NCI-H2196 treated with DMSO at 0.1 percent for 48 hours (cell line): ENCODE results near the gene CCDC178.

Experiments
- DNase-seq: peaks from one replicate; lab custom pipeline; 2025; ENCODE audit not compliant: unreplicated experiment; lab: John Stamatoyannopoulos, UW

The CCDC178 gene

DNA sequence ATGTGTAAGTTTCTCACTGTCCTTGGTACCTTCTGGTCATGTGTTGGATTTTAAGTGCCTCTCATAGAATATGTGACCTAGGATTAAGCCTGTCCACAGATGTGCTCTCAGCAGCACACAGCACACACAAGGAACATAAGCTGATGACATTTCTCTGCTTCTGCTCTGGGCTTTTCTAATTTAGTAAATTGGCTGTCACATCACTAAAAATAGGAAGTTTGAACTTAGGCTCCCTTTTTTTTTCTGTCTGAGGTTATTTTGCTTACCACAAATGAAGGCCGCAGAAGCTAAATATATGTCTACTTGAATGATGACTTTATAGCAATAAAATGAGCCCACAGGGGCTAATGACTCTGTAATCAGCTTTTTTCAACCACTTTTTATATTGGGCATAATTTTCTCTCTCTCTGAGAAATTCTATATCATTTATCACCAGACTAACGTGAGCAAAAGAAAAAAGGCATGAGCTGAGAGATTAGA lies 517.5 kb downstream of the CCDC178 start:
- no peak for DNase-seq

DNA sequence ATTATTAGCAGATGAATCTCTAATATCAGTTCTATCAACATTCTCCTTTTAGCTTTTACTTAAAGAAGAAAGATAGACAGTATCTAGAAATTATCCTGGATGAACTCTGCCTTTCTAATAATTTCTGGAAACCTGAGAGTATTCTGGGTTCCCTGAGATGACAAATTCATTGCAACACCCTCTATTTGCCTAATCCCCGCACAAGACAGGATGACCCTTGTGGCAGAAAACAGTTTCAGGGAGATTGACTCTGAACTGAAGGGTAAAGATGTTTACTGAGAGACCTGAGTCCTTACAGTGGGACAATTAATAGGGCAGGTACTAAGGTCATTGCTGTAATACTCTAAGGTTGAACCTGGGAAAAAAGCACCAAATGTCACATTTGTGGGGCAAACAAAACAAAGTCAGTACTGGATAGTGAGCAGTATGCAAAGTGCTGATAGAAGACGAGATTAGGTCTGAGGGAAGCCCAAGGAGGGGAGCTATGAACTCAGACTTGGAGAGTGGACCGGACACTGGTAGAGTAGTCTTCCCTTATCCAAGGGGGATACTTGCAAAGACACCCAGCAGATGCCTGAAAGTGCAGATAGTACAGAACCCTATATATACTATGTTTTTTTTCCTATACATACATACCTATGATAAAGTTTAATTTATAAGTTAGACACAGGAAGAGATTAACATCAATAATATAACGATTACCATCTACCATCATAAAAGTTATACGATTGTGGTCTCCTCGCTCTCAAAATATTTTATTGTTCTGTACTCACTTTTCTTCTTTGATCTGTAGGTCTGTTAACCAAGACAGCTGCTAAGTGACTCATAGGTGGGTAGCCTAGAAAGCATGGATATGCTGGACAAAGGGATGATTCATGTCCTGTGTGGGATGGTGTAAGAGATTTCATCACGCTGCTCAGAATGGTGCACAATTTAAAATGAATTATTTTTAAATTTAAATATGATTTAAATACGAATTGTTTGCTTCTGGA lies 519.4 kb downstream of the CCDC178 start:
- no peak for DNase-seq

GRCh38 chr18:32919799-32920198 lies 520.7 kb downstream of the CCDC178 start:
- DNase-seq = no peak

DNA sequence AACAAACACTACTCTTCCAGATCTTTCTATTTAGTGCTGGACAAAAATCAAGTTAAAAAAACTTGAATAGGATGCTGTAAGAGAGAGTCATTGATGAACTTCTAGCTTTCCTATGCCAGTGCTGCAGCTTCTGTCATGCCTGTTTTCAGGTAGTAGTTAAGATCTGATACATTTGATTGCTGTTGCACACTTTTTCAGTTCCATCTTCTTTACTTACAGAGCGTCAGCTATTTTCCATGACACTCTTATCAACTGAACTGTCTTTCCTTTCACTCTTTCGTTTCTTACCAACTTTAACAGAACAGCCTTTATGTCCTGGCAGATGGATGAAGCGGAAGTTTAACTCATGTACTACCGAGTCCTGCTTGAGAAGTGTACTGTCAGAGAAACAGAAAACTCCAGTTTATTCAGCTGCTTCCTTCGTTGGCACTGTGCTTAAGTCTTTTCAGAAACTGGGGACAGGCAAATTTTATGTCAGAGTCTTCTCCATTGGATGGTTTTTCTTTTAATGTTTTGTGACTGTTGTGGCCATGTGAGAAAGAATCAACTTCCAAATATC lies 521.8 kb downstream of the CCDC178 start:
- DNase-seq = no peak

DNA sequence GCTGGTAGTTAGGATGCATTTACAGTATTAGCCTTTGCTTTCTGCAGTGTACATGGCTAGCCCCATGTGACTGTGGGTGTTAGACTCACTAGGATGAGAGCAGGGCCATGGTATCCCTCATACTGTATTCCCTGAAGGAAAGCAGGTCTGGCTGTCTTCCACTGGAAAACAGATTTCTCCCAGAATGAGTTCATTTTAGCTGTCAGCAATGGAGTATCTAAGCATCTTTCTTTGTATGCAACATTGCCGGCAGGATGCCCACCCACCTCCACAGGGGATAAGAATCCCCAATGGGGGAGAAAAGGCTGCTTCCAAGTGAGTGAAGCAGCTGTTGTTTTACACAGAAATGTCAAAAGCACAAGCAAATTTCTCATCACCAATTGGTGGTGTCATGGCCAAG lies 525.0 kb downstream of the CCDC178 start:
- no peak for DNase-seq

DNA sequence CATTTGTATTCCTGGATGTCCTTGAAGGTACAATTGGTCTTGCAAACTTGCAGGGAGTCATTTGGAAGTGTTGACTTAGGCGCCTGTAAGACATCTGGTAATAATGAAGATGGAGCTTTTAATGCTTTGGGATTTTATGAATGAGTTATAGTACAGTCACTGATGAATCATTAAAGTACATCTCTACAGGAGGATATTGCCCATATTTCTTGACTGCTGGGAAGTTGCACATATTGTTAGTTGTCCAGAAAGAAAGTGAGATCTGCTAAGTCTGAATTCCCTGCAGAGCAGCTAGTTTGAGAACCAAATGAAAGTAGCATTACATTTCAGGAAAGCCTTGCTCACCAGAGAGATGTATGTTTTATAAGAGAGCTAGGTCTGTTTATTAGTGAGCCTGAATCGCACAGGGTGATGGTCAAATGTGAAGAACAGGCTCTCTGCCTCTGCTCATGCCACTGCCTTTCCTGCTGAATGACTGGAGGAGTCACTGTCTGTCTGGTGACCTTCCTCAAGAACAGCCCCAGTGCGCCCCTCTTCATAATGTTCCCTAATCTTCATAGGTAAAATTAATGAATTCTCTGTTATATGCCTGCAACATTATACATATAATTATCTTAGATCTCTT lies 528.7 kb downstream of the CCDC178 start:
- no peak for DNase-seq

DNA sequence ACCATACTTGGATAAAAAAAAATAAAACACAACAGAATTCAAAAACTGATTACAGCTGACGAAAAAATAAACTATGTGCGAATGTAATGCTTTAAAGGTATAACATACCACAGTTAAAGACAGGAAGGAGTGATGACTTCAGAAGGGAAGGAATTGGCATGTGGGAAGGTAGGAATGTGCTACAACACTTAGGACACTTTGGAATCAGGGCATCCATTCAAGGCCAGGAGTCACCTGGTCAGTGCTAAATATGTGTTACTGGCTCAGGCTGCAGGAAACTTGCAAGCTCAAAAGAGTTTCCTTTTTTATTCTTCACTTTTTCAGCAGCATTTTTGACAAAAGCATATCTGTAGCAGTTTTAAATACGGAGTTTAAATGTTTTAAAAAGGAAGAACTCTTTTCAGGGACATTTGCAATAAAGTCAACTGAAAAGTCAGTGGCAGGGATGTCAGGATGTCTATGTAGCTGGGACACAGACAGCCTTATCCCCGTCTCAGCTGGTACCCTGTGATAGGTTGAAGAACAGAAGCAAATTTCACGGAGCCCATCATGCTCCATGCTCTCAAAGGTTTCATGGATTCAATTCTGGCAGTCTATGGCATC lies 529.7 kb downstream of the CCDC178 start:
- DNase-seq = no peak

DNA sequence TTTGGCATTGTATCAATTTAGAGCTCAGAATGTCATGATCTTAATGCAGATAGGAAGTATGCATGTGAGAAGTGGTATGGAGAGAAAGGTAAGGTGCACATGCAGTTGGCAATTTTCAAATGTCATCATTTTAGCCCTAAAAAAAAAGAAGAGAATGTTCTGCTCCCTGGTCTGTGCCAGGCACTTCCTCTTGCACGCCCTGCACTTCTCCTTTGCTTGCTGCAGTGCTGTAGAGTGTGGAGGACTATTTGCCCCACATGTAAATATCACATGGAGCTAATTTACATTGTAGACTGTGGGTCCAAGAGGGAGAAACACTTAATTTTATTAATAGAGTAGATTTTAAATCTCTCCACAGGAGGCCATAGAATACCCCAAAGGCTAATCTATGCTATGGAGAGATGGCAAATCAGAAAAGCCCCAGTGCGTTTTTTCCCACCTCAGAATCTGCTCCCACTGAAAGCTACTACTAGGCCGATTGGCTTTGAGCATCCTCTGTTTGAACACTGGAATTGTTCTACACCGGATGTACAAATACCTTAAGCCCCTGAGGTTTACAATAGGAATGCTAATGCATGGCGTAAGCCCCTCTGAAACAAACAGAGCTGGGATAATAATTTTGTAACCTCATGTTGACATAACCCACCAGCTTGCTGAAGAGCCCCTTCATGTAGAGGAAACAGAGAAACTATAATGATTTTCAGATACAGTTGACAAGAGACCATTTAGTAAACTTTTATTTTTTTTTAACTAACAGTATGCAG lies 530.5 kb downstream of the CCDC178 start:
- no peak for DNase-seq

DNA sequence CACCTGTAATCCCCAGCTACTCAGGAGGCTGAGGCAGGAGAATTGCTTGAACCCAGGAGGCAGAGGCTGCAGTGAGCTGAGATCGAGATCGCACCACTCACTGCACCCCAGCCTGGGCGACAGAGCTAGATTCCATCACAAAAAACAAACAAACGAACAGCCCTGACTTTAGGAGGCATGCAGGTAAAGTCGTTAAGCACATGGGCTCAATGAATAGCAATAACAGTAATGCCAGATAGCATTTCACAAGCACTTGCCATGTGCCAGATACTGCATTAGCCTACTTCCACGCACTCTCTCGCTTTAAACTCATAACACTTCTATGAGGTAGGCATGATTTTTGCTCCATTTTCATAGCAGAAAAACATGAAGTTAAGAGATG lies 532.1 kb downstream of the CCDC178 start:
- DNase-seq = no peak

GRCh38 chr18:32907648-32908423 lies 532.7 kb downstream of the CCDC178 start:
- DNase-seq = no peak

GRCh38 chr18:32907311-32907585 lies 533.3 kb downstream of the CCDC178 start:
- no peak for DNase-seq

DNA sequence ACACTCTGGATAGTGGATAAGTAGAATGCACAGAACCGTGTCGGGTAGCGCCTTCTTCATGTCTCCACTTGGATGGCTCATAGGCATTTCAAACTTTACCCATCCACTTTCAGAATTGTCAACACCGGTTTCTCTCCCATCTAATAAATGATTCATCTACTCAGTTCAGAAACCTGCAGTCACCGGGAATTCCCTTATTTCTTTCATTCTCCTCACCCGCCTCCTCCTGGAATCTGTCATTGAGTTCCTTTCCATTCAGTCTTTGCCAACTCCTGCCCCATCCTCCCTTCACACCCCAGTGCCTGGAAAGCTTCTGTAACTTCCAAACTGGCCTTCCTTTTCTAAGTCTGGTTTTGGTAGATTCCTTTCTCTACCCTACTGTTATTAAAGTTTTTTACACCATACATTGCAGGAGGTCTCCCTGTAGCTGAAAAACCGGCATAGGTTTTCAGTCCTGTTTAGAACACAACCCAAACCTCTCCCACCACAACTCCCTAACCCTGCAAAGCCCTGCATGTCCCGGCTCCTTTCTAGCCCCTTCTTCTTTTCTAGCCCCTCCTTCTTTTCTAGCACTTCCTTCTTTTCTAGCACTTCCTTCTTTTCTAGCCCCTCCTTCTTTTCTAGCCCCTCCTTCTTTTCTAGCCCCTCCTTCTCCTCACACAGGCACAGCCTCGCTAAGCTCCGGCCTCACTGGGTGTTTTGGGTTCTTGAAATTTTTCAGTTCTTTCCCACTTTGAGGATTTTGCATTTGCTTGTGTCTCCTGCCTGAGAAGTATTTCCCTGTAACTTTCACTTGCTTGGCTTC lies 533.8 kb downstream of the CCDC178 start:
- DNase-seq = no peak

GRCh38 chr18:32905651-32906050 lies 534.9 kb downstream of the CCDC178 start:
- no peak for DNase-seq

DNA sequence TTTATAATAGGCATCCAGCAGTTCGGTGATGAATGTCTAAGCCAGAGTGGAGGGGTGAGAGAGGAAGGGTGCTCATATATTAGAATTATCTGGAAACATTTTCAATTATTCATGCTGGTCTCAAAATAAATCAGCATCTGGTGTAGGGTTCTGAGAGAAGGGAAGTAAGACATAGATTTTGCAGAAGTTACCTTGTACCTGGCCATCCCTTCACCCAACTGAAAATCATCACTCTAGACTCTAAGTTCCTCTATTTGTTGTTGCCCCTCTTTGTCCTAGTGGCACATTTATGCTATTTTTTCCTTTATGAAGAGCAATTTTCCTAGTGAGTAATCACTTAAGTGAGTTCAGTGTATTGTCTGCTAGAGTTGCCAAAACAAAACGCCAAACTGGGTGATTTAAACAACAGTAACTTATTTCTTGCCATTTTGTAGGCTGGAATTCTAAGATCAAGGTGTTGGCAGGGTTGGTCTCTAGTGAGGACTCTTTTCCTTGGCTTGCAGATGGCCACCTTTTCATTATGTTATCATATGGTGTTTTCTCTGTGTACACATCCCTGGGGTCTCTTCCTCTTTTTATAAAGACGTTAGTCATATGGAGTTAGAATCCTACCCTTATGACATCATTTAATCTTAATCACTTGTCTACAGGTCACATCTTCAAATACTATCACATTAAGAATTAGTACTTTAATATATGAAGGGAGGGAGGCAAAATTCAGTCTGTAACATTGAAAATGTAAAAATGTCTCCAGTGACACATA lies 537.8 kb downstream of the CCDC178 start:
- no peak for DNase-seq

GRCh38 chr18:32899819-32900218 lies 540.7 kb downstream of the CCDC178 start:
- DNase-seq = no peak

GRCh38 chr18:32896776-32897547 lies 543.6 kb downstream of the CCDC178 start:
- DNase-seq = no peak

- no peak for DNase-seq
Observed at GRCh38 chr18:32893915-32894314, 546.6 kb downstream of the CCDC178 start.

DNA sequence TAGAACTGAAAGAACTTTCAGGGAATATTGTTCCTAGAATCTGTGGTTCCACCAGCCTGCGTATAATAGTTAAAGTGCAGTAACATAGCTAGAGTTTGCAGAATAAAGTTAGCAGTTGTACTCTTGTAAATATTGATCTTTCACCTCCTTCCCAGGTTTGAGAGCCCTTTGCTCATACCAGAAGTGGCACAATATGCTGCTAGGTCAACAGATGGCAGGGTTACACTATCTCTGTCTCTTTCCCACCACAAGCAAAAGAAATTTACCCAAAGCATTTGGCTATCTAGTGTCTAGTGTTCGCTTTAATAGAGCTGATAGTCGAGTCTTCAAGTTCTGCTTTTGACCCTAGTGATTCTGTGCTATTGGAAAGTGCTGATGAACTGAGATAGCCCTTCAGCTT lies 548.7 kb downstream of the CCDC178 start:
- no peak for DNase-seq
